Right atrium auricular region (tissue), 2 donors: ENCODE data around the gene MCEMP1. TPM values are rescaled to one million over a fixed set of nuclear protein-coding genes. Genes with fewer than 3 reads are reported as not detected.

Experiments used
- DNase-seq: peaks from one replicate; pipeline ENCODE4 v3.0.0-alpha.2; 2019; ENCODE audit warnings: low spot score
- H3K27ac ChIP-seq, 2 donors: fragments of 200-600 bp; sonication (generic); 1 replicate in 1 of 2; 2 replicates in 1 of 2; pipeline ENCODE4 v1.5.1; 2016 to 2019
- H3K27me3 ChIP-seq, 2 donors: fragments of 200-600 bp; sonication (generic); one replicate each; pipeline versions ENCODE4 v1.5.1 to v1.6.0; 2017 to 2019
- H3K36me3 ChIP-seq: fragments of 200-600 bp; sonication (generic); one replicate; pipeline ENCODE4 v1.5.1; 2016
- H3K4me1 ChIP-seq, 2 donors: fragments of 200-600 bp; sonication (generic); one replicate each; pipeline versions ENCODE4 v1.5.1 to v1.6.0; 2017 to 2019
- H3K4me3 ChIP-seq, 2 donors: fragments of 200-600 bp; sonication (generic); 1 replicate in 1 of 2; 2 replicates in 1 of 2; pipeline ENCODE4 v1.5.1; 2017 to 2019; ENCODE audit warnings: mild to moderate bottlenecking in 1 of 2, moderate library complexity in 1 of 2
- H3K9me3 ChIP-seq, 2 donors: fragments of 200-600 bp; sonication (generic); one replicate each; pipeline ENCODE4 v1.5.1; 2019
- total RNA-seq, 2 donors: library from RNA; depleted of rRNA; stranded (reverse); fragments of >200 nt; gene quantifications; one replicate each; pipeline ENCODE4 v1.1.0, GENCODE V29; 2016
- TF ChIP-seq, protein P1 (sequence below), 2 donors: fragments of 200-600 bp; sonication (generic); IDR thresholded peaks; one replicate each; pipeline ENCODE4 v1.5.1; 2019; ENCODE audit warnings: antibody characterized with exemption in 2 of 2

The MCEMP1 gene
- total RNA-seq, 2 donors from 2014 or later = 0.70 to 1.5 TPM

DNA sequence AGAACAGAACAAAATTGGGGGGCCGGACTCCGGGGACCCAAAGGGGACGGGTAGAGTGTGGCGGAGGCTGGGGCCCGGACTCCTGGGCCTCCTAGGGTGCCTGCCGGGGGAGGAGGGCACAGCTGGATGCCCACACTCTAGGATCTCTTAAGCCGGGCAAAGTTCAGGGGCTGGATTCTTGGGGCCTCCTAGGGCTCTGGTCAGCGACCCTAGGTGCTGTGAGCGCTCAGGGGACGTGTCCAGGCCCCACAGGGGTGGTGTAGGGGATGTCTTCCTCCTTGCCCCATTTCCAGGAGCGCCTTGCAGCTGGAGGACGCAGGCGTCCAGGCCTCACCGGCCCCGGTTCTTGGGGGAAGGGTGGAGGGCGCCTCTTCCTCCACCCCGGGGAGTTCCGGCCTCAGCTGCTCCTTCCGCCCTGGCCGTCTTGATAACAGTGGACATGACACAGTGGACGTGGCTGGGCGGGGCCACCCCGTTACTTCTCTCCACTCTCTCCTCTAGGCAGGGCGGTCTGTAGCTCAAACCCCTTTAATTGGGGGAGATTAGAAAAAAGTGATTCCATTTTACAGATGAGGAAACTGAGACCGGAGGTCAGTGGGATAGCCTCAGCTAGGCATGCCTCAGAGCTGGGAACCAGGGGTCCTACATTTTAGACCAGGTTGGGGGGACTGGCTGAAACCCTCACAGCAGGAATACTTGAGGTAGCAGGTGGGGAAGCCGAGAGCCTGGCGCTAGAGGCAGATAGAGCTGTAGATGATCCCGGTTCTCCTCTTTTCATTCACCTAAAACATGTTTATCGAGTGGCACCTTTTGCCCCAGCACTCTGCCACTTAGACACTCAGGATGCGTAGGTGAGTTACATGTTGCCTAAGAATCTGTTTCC, 39.3 kb upstream of the MCEMP1 start:
- Histone ChIP-seq H3K27me3 (peaks cover 0 to 10% of the 10 kb centered on the region in 2 donors), H3K4me1 (peaks cover 0 to 6% of the 10 kb centered on the region in 2 donors)
- peak; percentile 70 for DNase-seq

DNA sequence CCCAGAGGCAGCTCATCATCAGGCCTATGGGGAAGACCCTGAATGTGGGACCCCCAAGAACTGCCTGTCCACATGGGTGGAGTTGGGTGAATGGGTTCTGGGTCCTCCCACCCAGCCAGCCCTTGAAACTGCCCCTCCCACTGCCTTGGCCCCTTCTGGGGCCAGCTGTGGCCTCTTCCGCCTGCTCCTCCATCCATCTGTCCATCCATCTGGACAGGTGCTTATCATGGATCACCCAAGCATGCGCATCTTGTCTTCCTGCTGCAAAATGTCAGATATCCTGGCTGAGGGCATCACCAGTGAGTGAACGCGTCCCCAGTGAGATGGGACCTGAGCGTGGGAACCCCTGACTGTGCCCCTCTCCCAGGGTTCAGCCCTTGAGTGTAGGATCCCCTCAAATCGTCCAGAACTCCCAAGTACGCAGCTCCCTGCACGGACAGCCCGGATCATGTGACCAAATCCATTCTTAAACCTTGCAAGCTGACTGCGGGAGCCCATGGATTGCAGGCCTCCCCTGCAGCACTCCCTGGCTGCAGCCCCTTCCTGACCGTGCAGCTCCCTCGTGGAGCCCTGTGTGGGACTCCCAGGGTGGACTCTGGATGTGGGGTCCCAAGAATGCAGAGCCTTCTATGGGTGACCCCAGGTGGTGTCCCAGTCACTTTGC, 38.0 kb upstream of the MCEMP1 start:
- H3K27ac ChIP-seq = no peak overlapping the region
- no peaks in the 10 kb centered on the region for H3K36me3 ChIP-seq
- DNase-seq = no peak
- peaks cover 0 to 10% of the 10 kb centered on the region in 2 donors for H3K27me3 ChIP-seq
- H3K4me3 ChIP-seq = no peak overlapping the region
- TF ChIP-seq, protein P1, sequence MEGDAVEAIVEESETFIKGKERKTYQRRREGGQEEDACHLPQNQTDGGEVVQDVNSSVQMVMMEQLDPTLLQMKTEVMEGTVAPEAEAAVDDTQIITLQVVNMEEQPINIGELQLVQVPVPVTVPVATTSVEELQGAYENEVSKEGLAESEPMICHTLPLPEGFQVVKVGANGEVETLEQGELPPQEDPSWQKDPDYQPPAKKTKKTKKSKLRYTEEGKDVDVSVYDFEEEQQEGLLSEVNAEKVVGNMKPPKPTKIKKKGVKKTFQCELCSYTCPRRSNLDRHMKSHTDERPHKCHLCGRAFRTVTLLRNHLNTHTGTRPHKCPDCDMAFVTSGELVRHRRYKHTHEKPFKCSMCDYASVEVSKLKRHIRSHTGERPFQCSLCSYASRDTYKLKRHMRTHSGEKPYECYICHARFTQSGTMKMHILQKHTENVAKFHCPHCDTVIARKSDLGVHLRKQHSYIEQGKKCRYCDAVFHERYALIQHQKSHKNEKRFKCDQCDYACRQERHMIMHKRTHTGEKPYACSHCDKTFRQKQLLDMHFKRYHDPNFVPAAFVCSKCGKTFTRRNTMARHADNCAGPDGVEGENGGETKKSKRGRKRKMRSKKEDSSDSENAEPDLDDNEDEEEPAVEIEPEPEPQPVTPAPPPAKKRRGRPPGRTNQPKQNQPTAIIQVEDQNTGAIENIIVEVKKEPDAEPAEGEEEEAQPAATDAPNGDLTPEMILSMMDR (IDR thresholded peaks at IDR 0.05) = no peak
- H3K9me3 ChIP-seq = no peaks in the 10 kb centered on the region
- H3K4me1 ChIP-seq = peaks cover 0 to 6% of the 10 kb centered on the region in 2 donors

More for the DNA sequence above, 39.3 kb upstream of the MCEMP1 start:
- TF ChIP-seq, protein P1 (IDR thresholded peaks at IDR 0.05) = no peak
- no peaks in the 10 kb centered on the region for H3K36me3 ChIP-seq
- H3K27ac ChIP-seq = peak overlapping the region in 1 of 2 donors; percentile 51
- H3K9me3 ChIP-seq = no peaks in the 10 kb centered on the region
- H3K4me3 ChIP-seq = peak overlapping the region; percentile 25 to 43

DNA sequence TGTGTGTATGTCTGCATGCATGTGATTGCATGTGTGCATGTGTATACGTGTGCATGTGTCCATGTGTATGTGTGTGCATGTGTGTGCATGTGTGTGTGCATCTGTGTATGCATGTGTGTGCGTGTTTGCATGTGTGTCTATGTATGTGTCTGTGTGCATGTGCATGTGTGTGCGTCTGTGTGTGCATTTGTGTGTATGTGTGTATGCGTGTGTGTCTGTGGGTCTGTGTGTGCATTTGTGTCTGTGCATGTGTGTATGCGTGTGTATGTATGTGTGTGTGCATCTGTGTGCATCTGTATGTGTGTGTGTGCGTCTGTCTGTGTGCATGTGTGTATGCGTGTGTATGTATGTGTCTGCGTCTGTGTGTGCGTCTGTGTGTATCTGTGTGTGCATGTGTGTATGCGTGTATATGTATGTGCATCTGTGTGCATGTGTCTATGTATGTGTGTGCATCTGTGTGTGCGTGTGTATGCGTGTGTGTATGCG, 37.0 kb upstream of the MCEMP1 start:
- no peak for DNase-seq
- TF ChIP-seq, protein P1 (IDR thresholded peaks at IDR 0.05) = no peak
- Histone ChIP-seq H3K27me3 (peaks cover 0 to 10% of the 10 kb centered on the region in 2 donors), H3K27ac (no peak overlapping the region), H3K4me3 (no peak overlapping the region), H3K4me1 (peaks cover 0 to 6% of the 10 kb centered on the region in 2 donors), H3K36me3 (no peaks in the 10 kb centered on the region), H3K9me3 (no peaks in the 10 kb centered on the region)

DNA sequence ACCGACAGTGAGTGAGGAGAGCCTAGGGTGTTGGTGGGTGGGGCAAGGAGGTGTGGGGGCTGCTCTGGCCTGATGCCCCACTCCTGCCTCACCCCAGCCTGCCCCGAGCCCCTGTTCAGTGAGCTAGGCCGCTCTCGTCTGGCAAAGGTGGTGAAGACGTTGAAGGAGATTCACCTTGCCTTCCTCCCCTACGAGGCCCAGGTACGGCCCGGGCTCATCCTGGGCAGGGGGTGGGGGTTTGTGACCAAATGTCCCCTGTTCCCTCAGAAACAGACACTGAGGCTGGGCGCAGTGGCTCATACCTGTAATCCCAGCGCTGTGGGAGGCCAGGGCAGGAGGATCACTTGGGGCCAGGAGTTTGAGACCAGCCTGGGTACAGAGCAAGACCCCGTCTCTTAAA, 36.1 kb upstream of the MCEMP1 start:
- TF ChIP-seq, protein P1 (IDR thresholded peaks at IDR 0.05) = no peak
- Histone ChIP-seq H3K36me3 (no peaks in the 10 kb centered on the region), H3K4me1 (peaks cover 0 to 2% of the 10 kb centered on the region in 2 donors), H3K9me3 (no peaks in the 10 kb centered on the region), H3K27ac (no peak overlapping the region), H3K27me3 (peaks cover 0 to 10% of the 10 kb centered on the region in 2 donors), H3K4me3 (no peak overlapping the region)
- DNase-seq = no peak

DNA sequence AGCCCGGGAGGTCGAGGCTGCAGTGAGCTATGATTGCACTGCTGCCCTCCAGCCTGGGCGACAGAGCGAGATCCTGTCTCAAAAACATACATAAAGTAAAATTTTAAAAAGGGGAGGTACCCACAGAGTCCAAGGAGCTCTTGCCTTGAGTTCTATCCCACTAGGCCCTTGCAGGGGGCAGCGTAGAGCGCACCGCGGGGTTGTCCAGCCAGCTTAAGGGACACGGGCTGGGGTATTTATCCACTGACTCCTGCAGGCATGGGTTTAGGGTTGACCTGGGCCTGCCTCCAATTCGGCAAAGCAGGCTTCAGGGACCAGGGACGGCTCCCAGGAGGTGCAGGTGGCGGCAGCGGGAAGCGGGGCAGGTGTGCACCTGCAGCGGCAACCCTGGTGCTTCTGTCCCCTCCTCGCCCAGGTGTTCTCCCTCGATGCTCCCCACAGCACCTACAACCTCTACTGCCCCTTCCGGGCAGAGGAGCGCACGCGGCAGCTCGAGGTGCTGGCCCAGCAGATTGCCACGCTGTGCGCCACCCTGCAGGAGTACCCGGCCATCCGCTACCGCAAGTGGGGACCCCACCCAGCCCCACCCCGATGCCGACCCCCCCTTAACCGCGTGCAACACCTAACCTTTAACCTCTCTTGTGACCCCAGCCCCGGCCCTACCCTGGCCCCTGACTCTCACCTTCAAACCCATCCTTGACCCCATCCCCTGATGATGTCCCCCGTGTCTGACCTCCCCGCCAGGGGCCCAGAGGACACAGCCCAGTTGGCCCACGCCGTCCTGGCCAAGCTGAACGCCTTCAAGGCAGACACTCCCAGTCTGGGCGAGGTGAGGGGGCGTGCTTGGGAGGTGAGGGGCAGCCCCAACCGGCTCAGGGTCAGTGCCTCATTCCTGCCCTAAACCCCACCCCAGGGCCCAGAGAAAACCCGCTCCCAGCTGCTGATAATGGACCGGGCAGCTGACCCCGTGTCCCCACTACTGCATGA, 35.3 kb upstream of the MCEMP1 start:
- no peak overlapping the region for H3K4me3 ChIP-seq
- no peaks in the 10 kb centered on the region for H3K9me3 ChIP-seq
- DNase-seq = no peak
- TF ChIP-seq, protein P1 (IDR thresholded peaks at IDR 0.05) = no peak
- H3K27ac ChIP-seq = no peak overlapping the region
- H3K4me1 ChIP-seq = no peaks in the 10 kb centered on the region
- no peaks in the 10 kb centered on the region for H3K36me3 ChIP-seq
- peaks cover 0 to 10% of the 10 kb centered on the region in 2 donors for H3K27me3 ChIP-seq
